Stimulated activated CD8-positive, alpha-beta memory T cell treated with anti-CD3 and anti-CD28 coated beads, Interleukin-12 subunit alpha, Interleukin-12 subunit beta, amount 100 ng/mL, for 4 hours (primary cell): ENCODE results near the gene HDAC8.
"Not testable (repeated sequence)": the region's sequence is repeated elsewhere in the genome, so short reads cannot be mapped to it uniquely, and the experiment has no call there.

ENCODE experiments used
- DNase-seq: peaks from one replicate; pipeline ENCODE4 v3.0.0-alpha.2; 2020; ENCODE audit warnings: low read depth

The HDAC8 gene

GRCh38 chrX:72460715-72461114, 111.9 kb downstream of the HDAC8 start:
- no peak for DNase-seq

- DNase-seq = not testable (repeated sequence)
Observed at GRCh38 chrX:72449034-72449433, 123.6 kb downstream of the HDAC8 start.

GRCh38 chrX:72440764-72441163, 131.9 kb downstream of the HDAC8 start:
- DNase-seq = not testable (repeated sequence)

- DNase-seq = no peak
Observed at GRCh38 chrX:72436010-72436409, 136.6 kb downstream of the HDAC8 start.

- no peak for DNase-seq
Observed at GRCh38 chrX:72430405-72430968, 142.2 kb downstream of the HDAC8 start.

GRCh38 chrX:72421797-72422196, 150.8 kb downstream of the HDAC8 start:
- DNase-seq = no peak

GRCh38 chrX:72409993-72410392, 162.7 kb downstream of the HDAC8 start:
- no peak for DNase-seq

GRCh38 chrX:72408885-72409284, 163.8 kb downstream of the HDAC8 start:
- no peak for DNase-seq

GRCh38 chrX:72405136-72405535, 167.5 kb downstream of the HDAC8 start:
- DNase-seq = not testable (repeated sequence)

GRCh38 chrX:72402614-72403013, 170.0 kb downstream of the HDAC8 start:
- DNase-seq = no peak

- no peak for DNase-seq
Observed at GRCh38 chrX:72399816-72400215, 172.8 kb downstream of the HDAC8 start.

- DNase-seq = no peak
Observed at GRCh38 chrX:72396117-72396516, 176.5 kb downstream of the HDAC8 start.

- DNase-seq = no peak
Observed at GRCh38 chrX:72395237-72395636, 177.4 kb downstream of the HDAC8 start.

- DNase-seq = no peak
Observed at GRCh38 chrX:72394518-72395170, 178.0 kb downstream of the HDAC8 start.

GRCh38 chrX:72393836-72394517, 178.7 kb downstream of the HDAC8 start:
- DNase-seq = no peak

GRCh38 chrX:72392816-72393800, 179.5 kb downstream of the HDAC8 start:
- DNase-seq = no peak

- DNase-seq = no peak
Observed at GRCh38 chrX:72392042-72392441, 180.6 kb downstream of the HDAC8 start.

- DNase-seq = no peak
Observed at GRCh38 chrX:72387247-72387646, 185.4 kb downstream of the HDAC8 start.

- DNase-seq = no peak
Observed at GRCh38 chrX:72382202-72382595, 190.4 kb downstream of the HDAC8 start.

- DNase-seq = no peak
Observed at GRCh38 chrX:72381439-72382201, 191.0 kb downstream of the HDAC8 start.

GRCh38 chrX:72376124-72376523, 196.5 kb downstream of the HDAC8 start:
- DNase-seq = no peak

- DNase-seq = no peak
Observed at GRCh38 chrX:72373136-72373535, 199.5 kb downstream of the HDAC8 start.
